Thoracic aorta (tissue), 2 donors: Measurements from ENCODE around the gene CAPN7. TPM values are rescaled to one million over a fixed set of nuclear protein-coding genes. Genes with fewer than 3 reads are reported as not detected.

Experiments
- ATAC-seq: fragments of 150-250 bp; one replicate; pipeline ENCODE4 v1.8.0; 2017; ENCODE audit warnings: low read depth; ENCODE audit not compliant: insufficient number of reproducible peaks, low FRiP score
- DNase-seq: peaks from one replicate; pipeline ENCODE4 v3.0.0-alpha.2; 2020; ENCODE audit warnings: low spot score
- H3K27ac ChIP-seq, 2 donors: fragments of 200-600 bp; sonication (generic); 1 replicate in 1 of 2; 2 replicates in 1 of 2; pipeline ENCODE4 v1.5.1; 2016; ENCODE audit warnings: mild to moderate bottlenecking in 2 of 2, moderate library complexity in 2 of 2
- H3K27me3 ChIP-seq: fragments of 200-600 bp; sonication (generic); replicated peaks from 2 replicates; pipeline ENCODE4 v1.6.0; 2016; ENCODE audit warnings: mild to moderate bottlenecking; ENCODE audit not compliant: insufficient read depth
- H3K36me3 ChIP-seq: fragments of 200-600 bp; sonication (generic); one replicate; pipeline ENCODE4 v1.5.1; 2016
- H3K4me1 ChIP-seq, 2 donors: fragments of 200-600 bp; sonication (generic); 1 replicate in 1 of 2; 2 replicates in 1 of 2; pipeline versions ENCODE4 v1.5.1 to v1.6.0; 2016; ENCODE audit warnings: low read depth in 2 of 2, mild to moderate bottlenecking in 1 of 2; ENCODE audit not compliant: control insufficient read depth in 1 of 2
- H3K4me3 ChIP-seq: fragments of 200-600 bp; sonication (generic); 2 replicates; pipeline ENCODE4 v1.5.1; 2016; ENCODE audit warnings: mild to moderate bottlenecking
- H3K9me3 ChIP-seq: fragments of 200-600 bp; sonication (generic); 2 replicates; pipeline ENCODE4 v1.5.1; 2016
- CTCF ChIP-seq: fragments of 200-600 bp; sonication (generic); IDR thresholded peaks from one replicate; pipeline ENCODE4 v1.5.1; 2019; ENCODE audit warnings: antibody characterized with exemption
- total RNA-seq, 2 donors: library from RNA; depleted of rRNA; stranded (reverse); fragments of >200 nt; gene quantifications; one replicate each; pipeline versions ENCODE4 v1.1.0 to v1.2.3, GENCODE V29; 2016

The CAPN7 gene
- total RNA-seq, 2 donors from 2014 or later = 40.1 to 73.8 TPM

- no peak for DNase-seq
- no peak for TF ChIP-seq CTCF
These were observed 54.5 kb downstream of the CAPN7 start for GRCh38 chr3:15260531-15260930.

GRCh38 chr3:15261274-15261673 is 55.2 kb downstream of the CAPN7 start:
- no peak for TF ChIP-seq CTCF
- no peak for DNase-seq
- H3K9me3 ChIP-seq = no peaks in the 10 kb centered on the region
- no peak for ATAC-seq
- no peak overlapping the region for H3K4me3 ChIP-seq
- peaks cover 4 to 13% of the 10 kb centered on the region in 2 donors for H3K4me1 ChIP-seq
- H3K36me3 ChIP-seq = peaks cover 19% of the 10 kb centered on the region
- no peak overlapping the region for H3K27ac ChIP-seq
- H3K27me3 ChIP-seq = no peaks in the 10 kb centered on the region

More at GRCh38 chr3:15260531-15260930, 54.5 kb downstream of the CAPN7 start:
- ATAC-seq = no peak
- H3K4me1 ChIP-seq = peaks cover 4 to 13% of the 10 kb centered on the region in 2 donors
- no peaks in the 10 kb centered on the region for H3K9me3 ChIP-seq
- peak overlapping the region in 1 of 2 donors; percentile 19 for H3K27ac ChIP-seq
- H3K27me3 ChIP-seq = no peaks in the 10 kb centered on the region
- H3K4me3 ChIP-seq = no peak overlapping the region
- peaks cover 25% of the 10 kb centered on the region for H3K36me3 ChIP-seq

GRCh38 chr3:15262021-15262420 is 56.0 kb downstream of the CAPN7 start:
- H3K36me3 ChIP-seq = peaks cover 14% of the 10 kb centered on the region
- H3K27me3 ChIP-seq = no peaks in the 10 kb centered on the region
- no peak overlapping the region for H3K27ac ChIP-seq
- no peaks in the 10 kb centered on the region for H3K9me3 ChIP-seq
- H3K4me3 ChIP-seq = no peak overlapping the region
- DNase-seq (no peak), ATAC-seq (no peak)
- peaks cover 4 to 13% of the 10 kb centered on the region in 2 donors for H3K4me1 ChIP-seq
- no peak for TF ChIP-seq CTCF

- DNase-seq = no peak
- no peaks in the 10 kb centered on the region for H3K9me3 ChIP-seq
- peaks cover 8 to 19% of the 10 kb centered on the region in 2 donors for H3K4me1 ChIP-seq
- no peak for TF ChIP-seq CTCF
- peaks cover 14% of the 10 kb centered on the region for H3K36me3 ChIP-seq
- H3K27me3 ChIP-seq = no peaks in the 10 kb centered on the region
- H3K27ac ChIP-seq = no peak overlapping the region
- H3K4me3 ChIP-seq = no peak overlapping the region
- no peak for ATAC-seq
These were observed 57.1 kb downstream of the CAPN7 start for GRCh38 chr3:15263120-15263519.

- Histone ChIP-seq H3K4me1 (peaks cover 12 to 27% of the 10 kb centered on the region in 2 donors), H3K36me3 (peaks cover 14% of the 10 kb centered on the region), H3K27ac (no peak overlapping the region), H3K9me3 (no peaks in the 10 kb centered on the region), H3K27me3 (no peaks in the 10 kb centered on the region), H3K4me3 (no peak overlapping the region)
- DNase-seq (no peak), ATAC-seq (no peak)
- TF ChIP-seq CTCF = no peak
These were observed 57.9 kb downstream of the CAPN7 start for GRCh38 chr3:15263926-15264325.
